ENCODE data around the gene CFAP206. TPM values are rescaled to one million over a fixed set of nuclear protein-coding genes. Genes with fewer than 3 reads are reported as not detected.

CFAP206 gene
- total and polyA plus RNA-seq, 2 donors (not counting 1 experiment from before 2014, with no cell fraction given), result not detected

- TF ChIP-seq EZH2 (IDR thresholded peaks at IDR 0.05; ENCODE audit: borderline replicate concordance, insufficient read depth, low read depth, low read length, poor library complexity, severe bottlenecking) (no peak), CTCF (IDR thresholded peaks at IDR 0.05) (no peak)
- Histone ChIP-seq H3K4me3 (ENCODE audit: control extremely low read depth in 1 of 5, extremely low read depth in 1 of 5, insufficient read depth in 1 of 5, low read depth in 2 of 5, low read length in 4 of 5) (no peak overlapping the region), H4K20me1 (ENCODE audit: control insufficient read depth, insufficient read depth, low read length, poor library complexity, severe bottlenecking) (no peaks in the 10 kb centered on the region), H2AFZ (ENCODE audit: insufficient read depth, low read depth, low read length, poor library complexity, severe bottlenecking) (peak overlapping the region; percentile 46), H3K27me3 (replicated peaks in 1 of 4; ENCODE audit: control extremely low read depth in 1 of 4, control insufficient read depth in 3 of 4, insufficient read depth in 4 of 4, low read length in 3 of 4) (no peaks in the 10 kb centered on the region), H3K4me1 (ENCODE audit: control insufficient read depth in 2 of 2, insufficient read depth in 2 of 2, low read length in 2 of 2) (peaks cover 7 to 10% of the 10 kb centered on the region in 2 donors), H3K9me3 (ENCODE audit: control extremely low read depth in 1 of 3, control insufficient read depth in 2 of 3, insufficient read depth in 1 of 3, low read length in 2 of 3) (no peaks in the 10 kb centered on the region), H3K79me2 (ENCODE audit: control insufficient read depth, insufficient read depth, low read length) (no peaks in the 10 kb centered on the region), H3K27ac (ENCODE audit: low read length in 2 of 2) (peak overlapping the region; percentile 12 to 25), H3K4me2 (replicated peaks; ENCODE audit: low read depth, low read length, poor library complexity, severe bottlenecking) (peak overlapping the region; percentile 46), H3K36me3 (replicated peaks in 1 of 2; ENCODE audit: control extremely low read depth in 1 of 2, control insufficient read depth in 1 of 2, extremely low read depth in 1 of 2, insufficient read depth in 2 of 2, low read length in 1 of 2) (no peaks in the 10 kb centered on the region), H3K9ac (ENCODE audit: low read length) (peak overlapping the region; percentile 19)
- Mint-ChIP-seq H3K4me1 (peaks cover 10% of the 10 kb centered on the region), H3K4me3 (peak overlapping the region; percentile 49), H3K27ac (no peak overlapping the region), H3K9me3 (ENCODE audit: insufficient read depth) (no peaks in the 10 kb centered on the region), H3K27me3 (no peaks in the 10 kb centered on the region)
- intact Hi-C loops (cut with micrococcal nuclease), result no loop called here
- DNase-seq (peak; percentile 10), ATAC-seq (ENCODE audit: low read depth) (peak; percentile 31)
- ChIA-PET POLR2A (no interaction called here), CTCF (interaction anchor here (0.6 to 1.5 kb wide), 2 partner anchors 14 to 19 kb away, joined by 4 to 5 read pairs; no protein-coding TSS in a partner anchor)
- WGBS (ENCODE audit: insufficient coverage), result 6% methylated on average over 2 of the region's 4 CpGs
Observed at GRCh38 chr6:87378947-87379346, 28.8 kb upstream of the CFAP206 start.

GRCh38 chr6:87382861-87383260, 24.9 kb upstream of the CFAP206 start:
- CTCF ChIA-PET, result no interaction called here

More at GRCh38 chr6:87382861-87383260, 24.9 kb upstream of the CFAP206 start:
- peaks cover 10% of the 10 kb centered on the region for H3K4me1 Mint-ChIP-seq
- no peaks in the 10 kb centered on the region for H3K27me3 Mint-ChIP-seq
- H3K9ac ChIP-seq (ENCODE audit: low read length), result no peak overlapping the region
- POLR2A ChIA-PET, result no interaction called here
- H4K20me1 ChIP-seq (ENCODE audit: control insufficient read depth, insufficient read depth, low read length, poor library complexity, severe bottlenecking), result no peaks in the 10 kb centered on the region
- no peak for DNase-seq
- 100% methylated on average over 3 of the region's 5 CpGs for WGBS (ENCODE audit: insufficient coverage)
- H2AFZ ChIP-seq (ENCODE audit: insufficient read depth, low read depth, low read length, poor library complexity, severe bottlenecking), result no peak overlapping the region
- H3K27ac Mint-ChIP-seq, result no peak overlapping the region
- no peak overlapping the region for H3K4me2 ChIP-seq (replicated peaks; ENCODE audit: low read depth, low read length, poor library complexity, severe bottlenecking)
- no peak for TF ChIP-seq CTCF (IDR thresholded peaks at IDR 0.05)
- no peak for TF ChIP-seq EZH2 (IDR thresholded peaks at IDR 0.05; ENCODE audit: borderline replicate concordance, insufficient read depth, low read depth, low read length, poor library complexity, severe bottlenecking)
- peaks cover 7 to 10% of the 10 kb centered on the region in 2 donors for H3K4me1 ChIP-seq (ENCODE audit: control insufficient read depth in 2 of 2, insufficient read depth in 2 of 2, low read length in 2 of 2)
- no peak overlapping the region for H3K4me3 ChIP-seq (ENCODE audit: control extremely low read depth in 1 of 5, extremely low read depth in 1 of 5, insufficient read depth in 1 of 5, low read depth in 2 of 5, low read length in 4 of 5)
- no peaks in the 10 kb centered on the region for H3K9me3 Mint-ChIP-seq (ENCODE audit: insufficient read depth)
- no peaks in the 10 kb centered on the region for H3K79me2 ChIP-seq (ENCODE audit: control insufficient read depth, insufficient read depth, low read length)
- H3K4me3 Mint-ChIP-seq, result no peak overlapping the region
- no peak overlapping the region for H3K27ac ChIP-seq (ENCODE audit: low read length in 2 of 2)
- intact Hi-C loops (cut with micrococcal nuclease), result no loop called here
- no peaks in the 10 kb centered on the region for H3K36me3 ChIP-seq (replicated peaks in 1 of 2; ENCODE audit: control extremely low read depth in 1 of 2, control insufficient read depth in 1 of 2, extremely low read depth in 1 of 2, insufficient read depth in 2 of 2, low read length in 1 of 2)
- H3K27me3 ChIP-seq (replicated peaks in 1 of 4; ENCODE audit: control extremely low read depth in 1 of 4, control insufficient read depth in 3 of 4, insufficient read depth in 4 of 4, low read length in 3 of 4), result no peaks in the 10 kb centered on the region
- no peaks in the 10 kb centered on the region for H3K9me3 ChIP-seq (ENCODE audit: control extremely low read depth in 1 of 3, control insufficient read depth in 2 of 3, insufficient read depth in 1 of 3, low read length in 2 of 3)
- ATAC-seq (ENCODE audit: low read depth), result no peak
